Tibial artery (tissue), 4 donors: ENCODE results near the gene KCNQ1.

Experiments used
- DNase-seq, 2 donors: peaks; one replicate each; pipeline ENCODE4 v3.0.0-alpha.2; 2019
- H3K27ac ChIP-seq, 2 donors: fragments of 200-600 bp; sonication (generic) in 1 of 2; 1 replicate in 1 of 2; 2 replicates in 1 of 2; pipeline ENCODE4 v1.5.1; 2018 to 2019; ENCODE audit warnings: mild to moderate bottlenecking in 1 of 2
- H3K27me3 ChIP-seq, 2 donors: fragments of 200-600 bp; sonication (generic) in 1 of 2; one replicate each; pipeline versions ENCODE4 v1.5.1 to v1.6.0; 2016 to 2019
- H3K36me3 ChIP-seq, 3 donors: fragments of 200-600 bp; sonication (generic) in 2 of 3; one replicate each; pipeline ENCODE4 v1.5.1; 2016 to 2019; ENCODE audit warnings: mild to moderate bottlenecking in 2 of 3
- H3K4me1 ChIP-seq, 4 donors: fragments of 200-600 bp; sonication (generic) in 2 of 4; 1 replicate in 3 of 4; 2 replicates in 1 of 4; pipeline ENCODE4 v1.5.1; 2016 to 2019
- H3K4me3 ChIP-seq, 2 donors: fragments of 200-600 bp; sonication (generic) in 1 of 2; 1 replicate in 1 of 2; 2 replicates in 1 of 2; pipeline ENCODE4 v1.5.1; 2018 to 2019; ENCODE audit warnings: mild to moderate bottlenecking in 2 of 2
- H3K9me3 ChIP-seq, 3 donors: fragments of 200-600 bp; sonication (generic) in 1 of 3; one replicate each; pipeline ENCODE4 v1.5.1; 2016 to 2019
- CTCF ChIP-seq, 2 experiments: fragments of 200-600 bp in 1 of 2; fragments of 450-650 bp in 1 of 2; IDR thresholded peaks; one replicate each; pipeline ENCODE4 v1.5.1; 2017 to 2019; ENCODE audit warnings: antibody characterized with exemption in 2 of 2, mild to moderate bottlenecking in 1 of 2, moderate library complexity in 1 of 2
- intact Hi-C: fragments of 100-400 bp; cut with DNase I; formaldehyde crosslinking; loops from one replicate; pipeline ENCODE4 v1.15.0; 2023; ENCODE audit warnings: low total_unique reads

Gene KCNQ1

GRCh38 chr11:2415601-2416380 lies 29.0 kb upstream of the KCNQ1 start:
- no peak overlapping the region for H3K27ac ChIP-seq
- TF ChIP-seq CTCF (IDR thresholded peaks at IDR 0.05): no peak
- no peaks in the 10 kb centered on the region for H3K9me3 ChIP-seq
- no peak overlapping the region for H3K4me3 ChIP-seq
- H3K36me3 ChIP-seq: no peaks in the 10 kb centered on the region
- no peak for DNase-seq
- peaks cover 0 to 8% (median 3%) of the 10 kb centered on the region in 4 donors for H3K4me1 ChIP-seq
- peaks cover 0 to 17% of the 10 kb centered on the region in 2 donors for H3K27me3 ChIP-seq
- intact Hi-C loops: no loop called here

- DNase-seq: no peak
- no peaks in the 10 kb centered on the region for H3K36me3 ChIP-seq
- intact Hi-C loops: no loop called here
Observed at GRCh38 chr11:2416765-2417164, 28.0 kb upstream of the KCNQ1 start.

DNA sequence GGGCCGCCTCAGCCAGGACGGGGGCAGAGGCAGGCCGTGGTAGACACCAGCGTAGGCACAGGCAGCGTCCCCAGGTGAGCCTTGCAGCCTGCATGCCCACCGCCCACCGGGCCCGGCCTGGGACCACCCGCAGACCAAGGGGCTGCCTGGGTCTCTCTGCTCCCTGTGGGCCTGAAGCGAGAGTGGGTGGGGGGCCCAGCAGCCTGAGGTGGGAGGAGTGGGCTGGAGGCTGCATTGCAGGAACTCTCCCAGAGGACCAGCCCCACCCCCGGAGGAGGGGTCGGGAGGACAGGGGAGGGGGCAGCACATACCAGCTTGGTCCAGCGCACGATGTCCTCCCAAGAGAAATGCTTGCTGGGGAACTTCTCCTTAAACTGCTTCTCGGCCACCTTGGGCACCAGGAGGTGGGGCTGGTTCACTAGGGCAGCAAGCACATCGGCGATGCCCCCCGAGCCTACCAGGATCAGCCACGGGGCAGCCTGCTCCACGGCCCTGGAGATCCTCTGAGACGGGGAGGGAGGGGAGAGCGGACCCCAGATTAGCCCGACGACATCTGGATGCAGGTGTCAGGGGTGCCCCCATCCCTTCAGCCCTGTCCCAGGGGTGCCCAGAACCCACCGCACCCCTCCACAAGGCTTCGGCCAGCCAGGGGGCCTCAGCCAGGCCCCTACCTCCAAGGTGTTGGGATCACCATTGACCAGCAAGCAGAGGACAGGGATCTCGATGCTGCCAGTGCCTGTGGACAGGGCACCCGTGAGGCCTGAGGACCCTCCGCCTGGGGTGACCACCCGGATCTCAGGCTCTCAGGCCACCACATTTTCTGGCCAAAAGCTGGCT lies 26.7 kb upstream of the KCNQ1 start:
- peaks cover 0 to 29% of the 10 kb centered on the region in 2 donors for H3K27me3 ChIP-seq
- peaks cover 0 to 11% (median 3%) of the 10 kb centered on the region in 4 donors for H3K4me1 ChIP-seq
- no peak for TF ChIP-seq CTCF (IDR thresholded peaks at IDR 0.05)
- no peak for DNase-seq
- no peak overlapping the region for H3K4me3 ChIP-seq
- H3K36me3 ChIP-seq: no peaks in the 10 kb centered on the region
- H3K27ac ChIP-seq: no peak overlapping the region
- no peaks in the 10 kb centered on the region for H3K9me3 ChIP-seq
- intact Hi-C loops: no loop called here

More at GRCh38 chr11:2416765-2417164, 28.0 kb upstream of the KCNQ1 start:
- Histone ChIP-seq H3K9me3 (no peaks in the 10 kb centered on the region), H3K27me3 (peaks cover 0 to 17% of the 10 kb centered on the region in 2 donors), H3K4me3 (no peak overlapping the region), H3K27ac (no peak overlapping the region), H3K4me1 (peaks cover 0 to 11% (median 3%) of the 10 kb centered on the region in 4 donors)
- no peak for TF ChIP-seq CTCF (IDR thresholded peaks at IDR 0.05)

- intact Hi-C loops: no loop called here
- Histone ChIP-seq H3K27me3 (peaks cover 0 to 36% of the 10 kb centered on the region in 2 donors), H3K9me3 (no peaks in the 10 kb centered on the region), H3K4me1 (peaks cover 0 to 11% (median 3%) of the 10 kb centered on the region in 4 donors), H3K36me3 (no peaks in the 10 kb centered on the region), H3K4me3 (no peak overlapping the region), H3K27ac (no peak overlapping the region)
- TF ChIP-seq CTCF (IDR thresholded peaks at IDR 0.05): no peak
- no peak for DNase-seq
Observed at GRCh38 chr11:2418693-2419360, 26.0 kb upstream of the KCNQ1 start.

GRCh38 chr11:2419638-2420501 lies 24.9 kb upstream of the KCNQ1 start:
- Histone ChIP-seq H3K4me1 (peaks cover 0 to 11% (median 3%) of the 10 kb centered on the region in 4 donors), H3K4me3 (no peak overlapping the region), H3K9me3 (no peaks in the 10 kb centered on the region), H3K27me3 (peaks cover 0 to 46% of the 10 kb centered on the region in 2 donors), H3K36me3 (no peaks in the 10 kb centered on the region), H3K27ac (no peak overlapping the region)
- TF ChIP-seq CTCF (IDR thresholded peaks at IDR 0.05): peak; percentile 75 to 78
- peak; percentile 75 to 82 for DNase-seq
- intact Hi-C loops: loop anchor here (2.0 to 10.0 kb wide), 2 partner anchors 225 to 475 kb away; no protein-coding TSS in a partner anchor
